ENCODE results near the gene TMEM37. TPM values are rescaled to one million over a fixed set of nuclear protein-coding genes. Genes with fewer than 3 reads are reported as not detected.

The TMEM37 gene
- total RNA-seq, 4 donors from 2014 or later = 34.9 to 64.1 (median 47.8) TPM

DNA sequence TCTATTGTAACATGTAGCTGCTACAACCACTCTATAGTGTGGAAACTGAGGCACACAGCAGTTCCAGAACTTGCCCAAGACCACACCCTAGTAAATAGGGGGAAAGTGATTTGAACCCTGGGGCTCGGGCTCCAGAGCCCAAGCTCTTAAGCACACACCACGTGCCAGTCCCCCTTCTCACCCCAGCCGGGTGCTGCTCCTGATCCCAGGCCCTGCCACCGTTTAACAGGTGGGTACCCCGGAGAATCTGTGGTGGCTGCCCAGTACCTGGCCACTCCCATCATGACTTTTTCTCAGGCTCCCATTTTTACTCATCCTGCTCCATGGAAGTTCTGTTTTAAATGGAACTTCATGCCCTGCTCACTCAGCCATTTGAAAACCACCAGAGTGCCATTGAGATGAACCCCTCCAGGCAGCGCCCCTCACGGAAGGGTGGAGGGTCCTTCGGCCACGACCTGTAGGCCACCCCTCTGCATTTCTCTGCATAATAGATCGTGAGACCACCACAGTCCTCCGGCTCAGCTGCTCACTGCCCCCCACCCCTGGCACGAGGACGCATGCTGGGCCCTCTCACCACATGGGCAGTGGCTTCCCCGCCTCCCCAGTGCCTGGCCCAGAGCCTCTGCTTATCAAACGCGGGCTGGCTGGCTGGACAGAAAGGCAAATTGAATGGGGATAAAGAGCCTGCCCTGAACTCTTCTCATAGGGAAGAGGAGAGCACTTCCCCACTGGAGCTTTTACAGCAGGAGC lies 42.1 kb downstream of the TMEM37 start:
- TF ChIP-seq, protein P1, sequence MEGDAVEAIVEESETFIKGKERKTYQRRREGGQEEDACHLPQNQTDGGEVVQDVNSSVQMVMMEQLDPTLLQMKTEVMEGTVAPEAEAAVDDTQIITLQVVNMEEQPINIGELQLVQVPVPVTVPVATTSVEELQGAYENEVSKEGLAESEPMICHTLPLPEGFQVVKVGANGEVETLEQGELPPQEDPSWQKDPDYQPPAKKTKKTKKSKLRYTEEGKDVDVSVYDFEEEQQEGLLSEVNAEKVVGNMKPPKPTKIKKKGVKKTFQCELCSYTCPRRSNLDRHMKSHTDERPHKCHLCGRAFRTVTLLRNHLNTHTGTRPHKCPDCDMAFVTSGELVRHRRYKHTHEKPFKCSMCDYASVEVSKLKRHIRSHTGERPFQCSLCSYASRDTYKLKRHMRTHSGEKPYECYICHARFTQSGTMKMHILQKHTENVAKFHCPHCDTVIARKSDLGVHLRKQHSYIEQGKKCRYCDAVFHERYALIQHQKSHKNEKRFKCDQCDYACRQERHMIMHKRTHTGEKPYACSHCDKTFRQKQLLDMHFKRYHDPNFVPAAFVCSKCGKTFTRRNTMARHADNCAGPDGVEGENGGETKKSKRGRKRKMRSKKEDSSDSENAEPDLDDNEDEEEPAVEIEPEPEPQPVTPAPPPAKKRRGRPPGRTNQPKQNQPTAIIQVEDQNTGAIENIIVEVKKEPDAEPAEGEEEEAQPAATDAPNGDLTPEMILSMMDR (IDR thresholded peaks at IDR 0.05; ENCODE audit: low read depth) = no peak

DNA sequence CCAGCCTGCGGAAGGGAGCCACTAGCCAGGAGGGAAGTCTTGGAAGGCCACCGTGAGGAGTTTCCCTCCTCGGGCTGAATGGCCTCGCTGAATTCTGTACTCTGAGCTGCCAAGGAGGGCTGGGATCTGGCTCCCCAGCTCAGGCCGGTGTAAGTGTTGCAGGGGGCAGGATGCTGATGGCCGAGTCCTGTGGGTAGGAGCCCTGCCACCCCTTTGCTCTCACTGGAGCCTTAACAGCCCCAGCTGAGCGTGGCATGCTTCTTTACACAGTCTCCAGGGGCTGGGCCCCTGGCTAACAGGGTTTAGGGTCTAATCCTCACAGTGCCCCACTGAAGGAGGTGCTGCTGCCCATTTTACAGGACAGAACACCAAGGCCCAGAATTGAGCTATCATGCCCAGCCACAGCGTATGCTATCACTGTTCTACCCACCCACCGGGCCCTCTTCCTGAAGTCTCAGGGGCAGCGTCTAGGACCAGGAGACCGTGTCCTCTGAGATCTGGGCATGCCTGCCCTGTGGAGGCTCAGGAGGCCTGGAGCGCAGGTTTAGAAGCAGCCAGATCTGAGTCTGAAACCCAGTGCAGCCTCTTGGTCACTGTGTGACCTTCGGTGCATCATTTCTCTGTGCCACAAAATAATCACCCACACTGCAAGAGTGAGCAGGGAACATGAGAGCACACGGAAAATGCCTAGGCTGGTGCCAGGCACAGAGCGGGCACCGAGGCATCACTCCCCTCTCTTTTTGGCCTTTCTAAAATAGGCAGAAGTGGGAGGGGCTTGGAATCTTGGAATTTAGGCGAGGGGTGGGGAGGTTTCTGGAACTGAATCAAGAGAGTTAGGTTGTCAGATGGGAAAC lies 42.9 kb downstream of the TMEM37 start:
- TF ChIP-seq, protein P1 (IDR thresholded peaks at IDR 0.05; ENCODE audit: low read depth) = no peak

DNA sequence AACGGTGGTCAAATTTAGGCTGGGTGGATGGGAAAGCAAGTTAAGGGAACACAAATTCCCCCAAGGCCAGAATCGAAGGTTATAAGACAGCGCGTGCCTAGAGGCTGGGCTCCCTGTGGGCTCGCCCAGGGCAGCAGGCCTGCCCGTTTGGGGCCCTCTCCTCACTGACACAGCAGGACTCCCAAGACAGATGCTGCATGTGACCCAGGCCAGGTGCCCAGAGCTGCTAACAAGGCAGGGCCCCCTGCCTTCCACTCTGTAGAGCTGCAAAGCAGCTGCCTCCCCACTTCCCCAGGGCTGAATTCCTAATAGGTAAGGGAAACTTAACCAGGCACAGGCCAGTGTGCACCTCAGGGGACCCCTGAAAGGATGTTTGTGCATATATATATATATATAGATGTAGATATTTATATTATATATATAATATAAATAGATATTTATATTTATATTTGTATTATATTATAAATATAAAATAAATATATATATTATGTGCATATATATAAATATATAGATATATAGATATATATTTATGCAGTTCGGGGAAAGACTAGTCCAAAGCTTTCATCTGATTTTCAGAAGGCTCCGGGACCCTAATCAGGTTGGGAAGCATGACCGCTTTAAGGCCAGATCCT lies 43.7 kb downstream of the TMEM37 start:
- TF ChIP-seq, protein P1 (IDR thresholded peaks at IDR 0.05; ENCODE audit: low read depth) = no peak

DNA sequence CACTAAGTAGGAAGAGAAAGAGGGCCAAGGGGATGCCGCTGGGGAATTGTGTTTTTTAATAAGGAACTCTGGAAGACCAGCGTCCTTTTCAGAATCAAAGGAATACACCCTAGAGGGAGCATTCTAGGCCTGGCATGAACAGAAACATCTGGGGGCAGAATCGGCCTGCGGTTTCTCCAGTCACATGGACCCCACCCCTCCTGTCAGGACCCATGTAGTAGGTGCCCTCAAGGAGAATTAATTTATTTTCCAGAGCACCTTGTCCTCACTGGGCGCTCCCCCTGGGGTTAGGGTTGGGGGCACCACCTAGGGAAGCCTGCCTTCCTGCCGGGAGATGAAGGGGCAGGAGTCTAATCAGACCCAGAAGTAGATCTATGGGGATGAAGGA lies 44.2 kb downstream of the TMEM37 start:
- TF ChIP-seq, protein P1 (IDR thresholded peaks at IDR 0.05; ENCODE audit: low read depth) = no peak

GRCh38 chr2:119476301-119477112 lies 44.9 kb downstream of the TMEM37 start:
- TF ChIP-seq, protein P1 (IDR thresholded peaks at IDR 0.05; ENCODE audit: low read depth) = no peak

DNA sequence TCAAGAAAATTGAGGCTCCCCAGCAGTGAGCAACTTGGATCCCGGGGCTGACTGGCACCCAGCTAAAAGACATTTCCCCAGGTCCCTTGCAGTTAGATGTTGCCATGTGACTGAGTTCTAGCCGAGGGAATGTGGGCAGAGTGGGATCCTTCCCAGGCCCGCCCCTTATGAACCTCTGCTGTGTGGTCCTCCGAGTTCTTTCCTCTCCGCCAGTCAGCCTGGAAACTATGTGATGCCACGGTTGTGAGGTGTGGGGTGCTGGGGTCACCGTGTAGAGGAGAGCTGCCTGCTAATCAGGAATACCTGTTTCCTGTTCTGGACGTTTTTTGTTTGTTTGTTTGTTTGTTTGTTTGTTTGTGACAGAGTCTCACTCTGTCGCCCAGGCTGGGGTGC lies 45.5 kb downstream of the TMEM37 start:
- TF ChIP-seq, protein P1 (IDR thresholded peaks at IDR 0.05; ENCODE audit: low read depth) = no peak
